Prostate gland (tissue), 2 donors: ENCODE measurements around the gene VPS33A.

ENCODE experiments used
- CTCF ChIP-seq, 4 experiments: fragments of 200-600 bp in 2 of 4; fragments of 450-650 bp in 2 of 4; sonication (generic) in 2 of 4; IDR thresholded peaks; 1 replicate in 3 of 4; 2 replicates in 1 of 4; pipeline ENCODE4 v1.5.1; 2016 to 2019; ENCODE audit warnings: antibody characterized with exemption in 4 of 4, mild to moderate bottlenecking in 2 of 4, moderate library complexity in 2 of 4
- POLR2A ChIP-seq: fragments of 450-650 bp; IDR thresholded peaks from one replicate; pipeline ENCODE4 v1.6.1; 2016; ENCODE audit warnings: antibody characterized with exemption, mild to moderate bottlenecking
- POLR2AphosphoS5 ChIP-seq: sonication (generic); formaldehyde crosslinking; IDR thresholded peaks from one replicate; pipeline ENCODE4 v1.6.1; 2017; ENCODE audit warnings: antibody characterized with exemption

DNA sequence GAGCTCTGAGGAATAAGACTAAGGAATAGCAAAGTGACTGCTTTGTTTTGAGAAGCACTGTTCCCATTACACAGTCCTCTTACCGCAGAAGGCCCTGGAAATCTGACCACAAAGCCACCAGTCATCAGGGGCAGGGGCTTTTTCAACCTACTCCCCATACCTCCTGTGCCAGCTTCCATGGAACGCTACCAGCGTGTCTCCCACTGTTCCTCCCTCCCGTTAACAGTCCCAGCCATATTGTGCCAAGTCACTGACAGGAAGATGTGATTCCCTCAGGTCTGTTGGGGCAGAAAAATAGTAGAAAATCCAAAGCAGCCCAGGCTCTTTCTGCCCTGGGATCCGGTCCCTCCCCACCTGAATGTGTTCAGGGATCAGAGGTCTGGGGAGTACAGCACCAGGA, 46.6 kb upstream of the VPS33A start:
- no peak for TF ChIP-seq CTCF (IDR thresholded peaks at IDR 0.05)
- no peak for TF ChIP-seq POLR2AphosphoS5
- no peak for TF ChIP-seq POLR2A
